Neural progenitor cell (in vitro differentiated cells): ENCODE results near the gene CLIP4.

Experiments used
- EZH2 ChIP-seq: fragments of 200-600 bp; sonication (generic); IDR thresholded peaks from 2 replicates; pipeline ENCODE4 v1.6.1; 2017; ENCODE audit warnings: antibody characterized with exemption, mild to moderate bottlenecking, moderate library complexity
- EZH2phosphoT487 ChIP-seq: fragments of 200-600 bp; sonication (generic); IDR thresholded peaks from 2 replicates; pipeline ENCODE4 v1.6.1; 2017; ENCODE audit warnings: antibody characterized with exemption
- TF ChIP-seq, protein P1 (sequence below): fragments of 200-600 bp; sonication (generic); IDR thresholded peaks from 2 replicates; pipeline ENCODE4 v1.5.1; 2017; ENCODE audit warnings: antibody characterized with exemption, mild to moderate bottlenecking

DNA sequence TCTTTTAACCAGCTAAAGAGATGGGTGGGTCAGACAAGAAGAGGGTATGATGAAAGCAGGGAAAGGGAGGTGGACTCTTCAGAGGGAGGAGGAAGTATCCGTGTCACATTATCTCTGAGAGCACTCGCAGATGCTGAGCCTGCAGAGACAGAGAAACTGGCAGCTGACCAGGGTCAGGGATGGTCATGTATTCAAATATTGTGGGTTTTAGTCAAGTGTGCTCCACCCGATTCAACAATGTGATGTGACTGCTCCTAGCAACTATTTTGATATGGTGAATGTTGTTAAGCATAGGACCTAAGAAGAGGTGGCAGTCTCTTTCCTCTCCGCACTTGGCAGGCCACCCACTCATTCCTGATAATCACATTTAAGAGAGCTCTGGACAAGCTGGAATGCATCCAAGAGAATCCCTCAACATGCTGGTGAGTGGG is 1.3 kb upstream of the CLIP4 start:
- TF ChIP-seq, protein P1, sequence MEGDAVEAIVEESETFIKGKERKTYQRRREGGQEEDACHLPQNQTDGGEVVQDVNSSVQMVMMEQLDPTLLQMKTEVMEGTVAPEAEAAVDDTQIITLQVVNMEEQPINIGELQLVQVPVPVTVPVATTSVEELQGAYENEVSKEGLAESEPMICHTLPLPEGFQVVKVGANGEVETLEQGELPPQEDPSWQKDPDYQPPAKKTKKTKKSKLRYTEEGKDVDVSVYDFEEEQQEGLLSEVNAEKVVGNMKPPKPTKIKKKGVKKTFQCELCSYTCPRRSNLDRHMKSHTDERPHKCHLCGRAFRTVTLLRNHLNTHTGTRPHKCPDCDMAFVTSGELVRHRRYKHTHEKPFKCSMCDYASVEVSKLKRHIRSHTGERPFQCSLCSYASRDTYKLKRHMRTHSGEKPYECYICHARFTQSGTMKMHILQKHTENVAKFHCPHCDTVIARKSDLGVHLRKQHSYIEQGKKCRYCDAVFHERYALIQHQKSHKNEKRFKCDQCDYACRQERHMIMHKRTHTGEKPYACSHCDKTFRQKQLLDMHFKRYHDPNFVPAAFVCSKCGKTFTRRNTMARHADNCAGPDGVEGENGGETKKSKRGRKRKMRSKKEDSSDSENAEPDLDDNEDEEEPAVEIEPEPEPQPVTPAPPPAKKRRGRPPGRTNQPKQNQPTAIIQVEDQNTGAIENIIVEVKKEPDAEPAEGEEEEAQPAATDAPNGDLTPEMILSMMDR: no peak
- no peak for TF ChIP-seq EZH2phosphoT487
- TF ChIP-seq EZH2: no peak
